ENCODE results near the gene CEP89.
"Not testable (repeated sequence)": the region's sequence is repeated elsewhere in the genome, so short reads cannot be mapped to it uniquely, and the experiment has no call there.

GRCh38 chr19:32941273-32941672 lies 30.5 kb downstream of the CEP89 start:
- not testable (repeated sequence) for TF ChIP-seq SPI1, POLR2AphosphoS5, POLR2A (IDR thresholded peaks at IDR 0.05; ENCODE audit: low read depth, low read length)

Data from GM12891 (cell line).